AG04449 (cell line): ENCODE results near the gene MUC5B.

ENCODE experiments used
- CTCF ChIA-PET: fragments of 350-600 bp; formaldehyde crosslinking; extraction: SDS; loops from one replicate; lab custom pipeline; 2021; ENCODE audit warnings: antibody characterized with exemption; lab: Yijun Ruan, JAX
- POLR2A ChIA-PET: fragments of 400-600, 350-600 bp; formaldehyde crosslinking; extraction: SDS; loops from one replicate; lab custom pipeline; 2020; ENCODE audit warnings: antibody characterized with exemption, inconsistent platforms; lab: Yijun Ruan, JAX
- DNase-seq: peaks from one replicate; pipeline ENCODE4 v3.0.0-alpha.2; 2010; ENCODE audit warnings: low read depth, low spot score
- H3K4me3 ChIP-seq: 2 replicates; pipeline ENCODE4 v1.5.1; 2011; ENCODE audit warnings: low read depth, mild to moderate bottlenecking, control low read depth, low read length
- TF ChIP-seq, protein P1 (sequence below): IDR thresholded peaks from one replicate; pipeline ENCODE4 v1.5.1; 2011; ENCODE audit warnings: mild to moderate bottlenecking, moderate library complexity, low read length, control low read depth, inconsistent platforms; ENCODE audit not compliant: insufficient read depth; ENCODE audit errors: missing control alignments

Gene MUC5B

DNA sequence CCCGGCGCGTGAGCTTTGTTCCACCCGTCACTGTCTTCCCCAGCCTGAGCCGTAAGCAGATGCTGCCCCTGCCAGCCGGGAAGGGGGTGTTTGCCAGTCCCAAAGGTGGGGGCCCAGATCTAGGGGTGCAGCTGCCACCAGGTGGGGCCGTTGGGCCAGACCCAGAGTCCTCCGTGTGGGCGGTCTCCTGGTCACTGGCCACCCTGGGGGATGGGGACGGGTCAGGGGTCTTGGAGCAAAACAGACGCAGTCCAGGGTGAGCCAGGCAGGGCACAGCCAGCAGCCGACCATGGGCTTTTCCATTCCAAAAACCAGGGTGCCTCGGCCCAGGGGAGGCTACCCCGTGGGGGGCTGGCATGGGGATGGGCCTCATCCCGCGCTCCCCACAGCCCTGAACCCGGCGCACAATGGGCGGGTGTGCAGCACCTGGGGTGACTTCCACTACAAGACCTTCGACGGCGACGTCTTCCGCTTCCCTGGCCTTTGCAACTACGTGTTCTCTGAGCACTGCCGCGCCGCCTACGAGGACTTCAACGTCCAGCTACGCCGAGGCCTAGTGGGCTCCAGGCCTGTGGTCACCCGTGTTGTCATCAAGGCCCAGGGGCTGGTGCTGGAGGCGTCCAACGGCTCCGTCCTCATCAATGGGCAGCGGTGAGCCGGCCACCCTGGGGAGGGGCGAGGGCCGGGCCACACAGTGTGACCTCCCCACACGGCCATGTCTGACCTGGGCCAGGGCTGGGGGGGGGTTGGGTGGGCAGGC, 3.5 kb downstream of the MUC5B start:
- H3K4me3 ChIP-seq, result no peak overlapping the region
- TF ChIP-seq, protein P1, sequence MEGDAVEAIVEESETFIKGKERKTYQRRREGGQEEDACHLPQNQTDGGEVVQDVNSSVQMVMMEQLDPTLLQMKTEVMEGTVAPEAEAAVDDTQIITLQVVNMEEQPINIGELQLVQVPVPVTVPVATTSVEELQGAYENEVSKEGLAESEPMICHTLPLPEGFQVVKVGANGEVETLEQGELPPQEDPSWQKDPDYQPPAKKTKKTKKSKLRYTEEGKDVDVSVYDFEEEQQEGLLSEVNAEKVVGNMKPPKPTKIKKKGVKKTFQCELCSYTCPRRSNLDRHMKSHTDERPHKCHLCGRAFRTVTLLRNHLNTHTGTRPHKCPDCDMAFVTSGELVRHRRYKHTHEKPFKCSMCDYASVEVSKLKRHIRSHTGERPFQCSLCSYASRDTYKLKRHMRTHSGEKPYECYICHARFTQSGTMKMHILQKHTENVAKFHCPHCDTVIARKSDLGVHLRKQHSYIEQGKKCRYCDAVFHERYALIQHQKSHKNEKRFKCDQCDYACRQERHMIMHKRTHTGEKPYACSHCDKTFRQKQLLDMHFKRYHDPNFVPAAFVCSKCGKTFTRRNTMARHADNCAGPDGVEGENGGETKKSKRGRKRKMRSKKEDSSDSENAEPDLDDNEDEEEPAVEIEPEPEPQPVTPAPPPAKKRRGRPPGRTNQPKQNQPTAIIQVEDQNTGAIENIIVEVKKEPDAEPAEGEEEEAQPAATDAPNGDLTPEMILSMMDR, result no peak
- POLR2A ChIA-PET, result no interaction called here
- CTCF ChIA-PET, result no interaction called here
- no peak for DNase-seq

DNA sequence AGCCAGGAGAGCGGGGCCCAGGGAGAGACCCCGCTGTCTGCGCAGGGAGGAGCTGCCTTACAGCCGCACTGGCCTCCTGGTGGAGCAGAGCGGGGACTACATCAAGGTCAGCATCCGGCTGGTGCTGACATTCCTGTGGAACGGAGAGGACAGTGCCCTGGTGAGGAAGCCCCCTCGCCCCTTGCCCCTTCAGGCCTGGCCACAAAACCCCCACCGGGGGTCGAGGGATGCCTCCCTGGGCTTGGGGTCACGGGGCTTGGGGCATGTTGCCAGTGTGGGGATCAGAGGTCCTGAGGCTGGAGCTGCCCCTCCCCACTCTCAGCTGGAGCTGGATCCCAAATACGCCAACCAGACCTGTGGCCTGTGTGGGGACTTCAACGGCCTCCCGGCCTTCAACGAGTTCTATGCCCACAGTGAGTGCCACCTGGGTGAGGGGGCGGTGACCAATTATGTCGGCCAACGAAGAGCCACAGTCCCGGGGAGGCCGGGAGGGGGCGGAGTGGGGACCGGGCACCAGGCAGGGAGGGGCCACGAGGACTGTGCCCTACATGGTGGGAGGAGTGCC, 4.2 kb downstream of the MUC5B start:
- no peak for DNase-seq
- ChIA-PET POLR2A (no interaction called here), CTCF (no interaction called here)

DNA sequence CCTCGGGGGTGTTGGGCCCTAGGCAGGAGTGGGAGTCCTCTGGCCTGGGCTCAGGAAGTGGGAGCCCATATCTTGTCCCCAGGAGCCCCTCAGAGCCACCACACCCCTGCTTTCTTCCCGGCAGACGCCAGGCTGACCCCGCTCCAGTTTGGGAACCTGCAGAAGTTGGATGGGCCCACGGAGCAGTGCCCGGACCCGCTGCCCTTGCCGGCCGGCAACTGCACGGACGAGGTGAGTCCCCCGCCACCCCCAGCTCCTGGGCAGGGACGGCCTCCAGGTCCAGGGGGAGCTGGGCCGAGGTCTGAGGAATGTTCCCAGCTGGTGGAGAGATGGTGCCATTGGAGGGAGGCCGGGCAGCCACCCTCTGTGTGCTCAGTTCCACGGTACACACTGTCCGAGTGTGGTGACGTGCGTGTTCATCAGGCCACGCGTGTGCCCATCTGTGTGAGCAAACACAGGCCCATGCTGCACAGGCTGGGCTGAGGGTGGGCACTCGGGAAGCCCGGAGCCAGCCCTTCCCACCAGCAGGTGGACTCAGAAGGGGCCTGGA, 4.8 kb downstream of the MUC5B start:
- CTCF ChIA-PET, result no interaction called here
- no peak for DNase-seq
- no peak overlapping the region for H3K4me3 ChIP-seq
- POLR2A ChIA-PET, result no interaction called here
- TF ChIP-seq, protein P1, result no peak

More for the DNA sequence above, 4.2 kb downstream of the MUC5B start:
- TF ChIP-seq, protein P1, result peak; percentile 38
- no peak overlapping the region for H3K4me3 ChIP-seq

DNA sequence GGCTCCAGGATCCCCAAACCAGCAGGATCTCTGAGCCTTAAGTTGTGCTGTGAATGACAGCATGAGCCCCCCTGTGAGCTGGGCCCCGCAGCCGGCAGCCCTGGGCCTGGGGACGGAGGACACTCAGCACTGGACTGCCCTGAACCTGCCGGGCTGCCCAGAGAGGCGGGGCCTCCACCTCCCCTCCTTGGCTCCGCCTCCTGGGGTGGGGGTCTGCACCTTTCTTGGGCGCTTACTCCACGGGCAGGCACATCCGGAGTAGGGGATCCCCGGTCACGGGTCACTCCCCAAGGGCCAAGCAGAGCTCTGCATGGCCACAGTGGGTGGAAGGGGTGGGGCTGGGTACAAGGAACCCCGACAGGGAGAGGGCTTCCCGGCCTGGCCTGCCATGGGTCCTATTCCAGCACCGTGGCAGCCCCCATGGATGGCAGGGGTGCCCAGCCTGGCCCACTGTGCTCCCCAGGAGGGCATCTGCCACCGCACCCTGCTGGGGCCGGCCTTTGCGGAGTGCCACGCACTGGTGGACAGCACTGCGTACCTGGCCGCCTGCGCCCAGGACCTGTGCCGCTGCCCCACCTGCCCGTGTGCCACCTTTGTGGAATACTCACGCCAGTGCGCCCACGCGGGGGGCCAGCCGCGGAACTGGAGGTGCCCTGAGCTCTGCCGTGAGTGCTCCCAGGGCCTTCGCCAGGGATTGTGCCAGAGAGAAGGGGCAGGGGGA, 5.4 kb downstream of the MUC5B start:
- ChIA-PET CTCF (no interaction called here), POLR2A (no interaction called here)
- DNase-seq, result no peak

DNA sequence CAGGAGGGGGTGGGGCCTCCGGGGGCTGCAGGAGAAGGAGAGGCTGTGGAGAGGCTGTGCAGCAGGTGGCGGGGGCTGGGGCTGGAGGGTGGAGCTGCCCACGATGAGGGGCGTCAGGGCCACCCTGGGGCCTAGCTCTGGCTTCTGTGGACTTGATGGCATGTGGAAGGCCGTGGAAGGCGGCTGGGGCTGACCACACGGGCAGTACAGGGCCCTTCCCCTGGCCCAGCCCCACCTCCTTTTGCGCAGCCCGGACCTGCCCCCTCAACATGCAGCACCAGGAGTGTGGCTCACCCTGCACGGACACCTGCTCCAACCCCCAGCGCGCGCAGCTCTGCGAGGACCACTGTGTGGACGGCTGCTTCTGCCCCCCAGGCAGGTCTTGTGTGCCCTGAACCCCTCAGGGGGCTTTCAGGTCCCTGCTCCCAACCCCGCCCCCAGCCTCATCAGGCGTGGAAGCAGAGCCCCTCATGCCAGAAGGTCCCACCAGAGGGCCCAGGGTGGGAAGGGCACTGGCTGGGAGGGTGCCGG, 6.1 kb downstream of the MUC5B start:
- DNase-seq, result no peak
- TF ChIP-seq, protein P1, result no peak
- POLR2A ChIA-PET, result no interaction called here
- CTCF ChIA-PET, result no interaction called here
- H3K4me3 ChIP-seq, result no peak overlapping the region

More for the DNA sequence above, 5.4 kb downstream of the MUC5B start:
- TF ChIP-seq, protein P1, result no peak
- no peak overlapping the region for H3K4me3 ChIP-seq
